ENCODE measurements around the gene ITGBL1. TPM values are rescaled to one million over a fixed set of nuclear protein-coding genes. Genes with fewer than 3 reads are reported as not detected.

The ITGBL1 gene
- total and polyA plus RNA-seq, 7 donors, result 0.16 to 15.0 (median 1.6) TPM; not detected in 1

DNA sequence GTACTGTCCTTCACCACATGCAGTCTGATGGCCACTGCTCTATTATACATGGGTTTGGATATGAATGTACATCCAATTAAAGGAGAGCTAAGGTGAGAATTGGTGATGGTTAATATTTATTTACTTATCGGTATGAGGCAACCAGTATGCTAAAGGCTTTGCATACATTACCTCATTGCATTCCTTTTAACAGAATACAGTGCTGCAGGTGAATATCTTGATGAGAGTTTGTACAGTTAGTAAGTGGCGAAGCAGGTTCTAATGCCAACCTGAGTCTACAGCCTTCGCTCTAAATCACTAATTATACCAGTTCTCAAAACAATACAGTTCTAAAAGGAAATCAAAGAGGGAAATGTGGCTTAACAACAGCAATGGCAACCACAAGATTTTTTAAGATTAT is 284.1 kb downstream of the ITGBL1 start:
- Histone ChIP-seq H3K27ac (no peak overlapping the region), H3K4me1 (no peaks in the 10 kb centered on the region), H3K4me3 (no peak overlapping the region), H3K36me3 (no peaks in the 10 kb centered on the region), H3K27me3 (no peaks in the 10 kb centered on the region), H3K9me3 (no peaks in the 10 kb centered on the region)
- no peak for DNase-seq
- TF ChIP-seq EP300 (IDR thresholded peaks at IDR 0.05) (no peak), CTCF (IDR thresholded peaks at IDR 0.05) (no peak), POLR2AphosphoS5 (IDR thresholded peaks at IDR 0.05) (no peak), POLR2A (IDR thresholded peaks at IDR 0.05) (no peak)
- intact Hi-C loops (cut with DNase I), result no loop called here
- 57 to 61% methylated on average over 3 of the region's 3 CpGs for WGBS, 2 donors

- H3K4me3 ChIP-seq, result no peak overlapping the region
- intact Hi-C loops (cut with DNase I), result no loop called here
- no peak overlapping the region for H3K27ac ChIP-seq
- no peaks in the 10 kb centered on the region for H3K4me1 ChIP-seq
- no peak for TF ChIP-seq CTCF (IDR thresholded peaks at IDR 0.05)
- no peaks in the 10 kb centered on the region for H3K9me3 ChIP-seq
- DNase-seq, result no peak
- H3K27me3 ChIP-seq, result no peaks in the 10 kb centered on the region
- WGBS, 2 donors, result 51 to 85% methylated on average over 2 of the region's 2 CpGs
- no peaks in the 10 kb centered on the region for H3K36me3 ChIP-seq
Measured at GRCh38 chr13:101738336-101738735, 285.9 kb downstream of the ITGBL1 start.

- intact Hi-C loops (cut with DNase I), result no loop called here
- TF ChIP-seq POLR2AphosphoS5 (IDR thresholded peaks at IDR 0.05), result no peak
- Histone ChIP-seq H3K27ac (no peak overlapping the region), H3K4me3 (no peak overlapping the region), H3K9me3 (no peaks in the 10 kb centered on the region), H3K4me1 (no peaks in the 10 kb centered on the region), H3K36me3 (no peaks in the 10 kb centered on the region), H3K27me3 (no peaks in the 10 kb centered on the region)
- WGBS, 2 donors, result 41 to 73% methylated on average over 9 of the region's 9 CpGs
- no peak for DNase-seq
Measured at GRCh38 chr13:101739382-101740178, 287.1 kb downstream of the ITGBL1 start.

- no peak overlapping the region for H3K27ac ChIP-seq
- 89 to 92% methylated on average over 2 of the region's 2 CpGs for WGBS, 2 donors
- H3K4me3 ChIP-seq, result no peak overlapping the region
- H3K4me1 ChIP-seq, result no peaks in the 10 kb centered on the region
- no peaks in the 10 kb centered on the region for H3K9me3 ChIP-seq
- H3K27me3 ChIP-seq, result no peaks in the 10 kb centered on the region
- no peaks in the 10 kb centered on the region for H3K36me3 ChIP-seq
- no peak for TF ChIP-seq CTCF (IDR thresholded peaks at IDR 0.05)
- no peak for TF ChIP-seq POLR2AphosphoS5 (IDR thresholded peaks at IDR 0.05)
- no peak for TF ChIP-seq POLR2A (IDR thresholded peaks at IDR 0.05)
- TF ChIP-seq EP300 (IDR thresholded peaks at IDR 0.05), result no peak
- DNase-seq, result no peak
- intact Hi-C loops (cut with DNase I), result no loop called here
Measured at GRCh38 chr13:101746513-101746912, 294.0 kb downstream of the ITGBL1 start.

- Histone ChIP-seq H3K4me1 (no peaks in the 10 kb centered on the region), H3K27ac (no peak overlapping the region), H3K9me3 (no peaks in the 10 kb centered on the region), H3K4me3 (no peak overlapping the region), H3K27me3 (no peaks in the 10 kb centered on the region), H3K36me3 (no peaks in the 10 kb centered on the region)
- TF ChIP-seq POLR2AphosphoS5 (IDR thresholded peaks at IDR 0.05) (no peak), POLR2A (IDR thresholded peaks at IDR 0.05) (no peak), CTCF (IDR thresholded peaks at IDR 0.05) (no peak), EP300 (IDR thresholded peaks at IDR 0.05) (no peak)
- WGBS, 2 donors, result 82 to 85% methylated on average over 1 of the region's 1 CpG
- no peak for DNase-seq
- intact Hi-C loops (cut with DNase I), result no loop called here
Measured at GRCh38 chr13:101747039-101747438, 294.6 kb downstream of the ITGBL1 start.

All from sigmoid colon (tissue), 7 donors.